ENCODE data around the gene ARHGAP9. TPM values are rescaled to one million over a fixed set of nuclear protein-coding genes. Genes with fewer than 3 reads are reported as not detected.

ARHGAP9 gene
- total RNA-seq (2022; extraction: Qiagen RNA extraction; ENCODE audit: low read depth): 0.24 to 0.94 TPM (median 0.82 TPM) in 5 replicates

DNA sequence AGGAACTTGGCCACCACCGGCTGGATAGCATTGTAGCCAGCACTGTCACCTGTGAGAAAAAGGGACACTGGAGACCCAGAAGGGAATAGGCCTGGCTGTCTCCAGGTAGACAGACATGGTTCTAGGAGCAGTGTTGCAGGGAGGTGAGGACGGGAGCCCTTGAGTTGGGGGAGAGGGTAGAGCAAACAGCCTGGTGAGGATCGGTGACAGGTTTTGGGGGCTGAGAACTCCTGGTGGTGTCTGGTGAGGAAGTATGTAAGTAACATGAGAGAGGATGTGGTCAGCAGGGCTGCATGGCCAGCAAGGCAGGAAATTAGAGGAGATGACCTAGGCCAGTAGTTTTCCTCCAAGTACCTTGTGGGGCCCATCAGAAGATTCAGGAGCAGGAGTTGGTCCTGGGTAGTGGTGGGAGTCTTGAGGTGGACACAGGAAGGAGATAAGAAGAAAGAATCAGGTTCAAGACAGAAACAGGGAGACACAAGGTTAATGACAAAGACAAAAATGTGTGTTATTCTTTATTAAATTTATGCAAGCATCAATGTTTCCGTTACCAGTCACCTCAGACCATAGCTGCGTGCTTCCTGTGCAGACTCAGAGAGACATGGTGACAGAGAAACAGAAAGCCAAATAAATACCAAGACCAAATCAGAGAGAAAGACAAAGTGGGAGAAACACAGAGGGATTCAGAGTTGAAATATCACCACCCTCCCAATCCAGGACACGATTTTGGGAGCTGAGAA lies at the start of gene ARHGAP9:
ARHGAP9 (minus strand) TSS at position 491 of the 740 bp plus-strand sequence; CDS start at position 31, 460 bp downstream.

DNA sequence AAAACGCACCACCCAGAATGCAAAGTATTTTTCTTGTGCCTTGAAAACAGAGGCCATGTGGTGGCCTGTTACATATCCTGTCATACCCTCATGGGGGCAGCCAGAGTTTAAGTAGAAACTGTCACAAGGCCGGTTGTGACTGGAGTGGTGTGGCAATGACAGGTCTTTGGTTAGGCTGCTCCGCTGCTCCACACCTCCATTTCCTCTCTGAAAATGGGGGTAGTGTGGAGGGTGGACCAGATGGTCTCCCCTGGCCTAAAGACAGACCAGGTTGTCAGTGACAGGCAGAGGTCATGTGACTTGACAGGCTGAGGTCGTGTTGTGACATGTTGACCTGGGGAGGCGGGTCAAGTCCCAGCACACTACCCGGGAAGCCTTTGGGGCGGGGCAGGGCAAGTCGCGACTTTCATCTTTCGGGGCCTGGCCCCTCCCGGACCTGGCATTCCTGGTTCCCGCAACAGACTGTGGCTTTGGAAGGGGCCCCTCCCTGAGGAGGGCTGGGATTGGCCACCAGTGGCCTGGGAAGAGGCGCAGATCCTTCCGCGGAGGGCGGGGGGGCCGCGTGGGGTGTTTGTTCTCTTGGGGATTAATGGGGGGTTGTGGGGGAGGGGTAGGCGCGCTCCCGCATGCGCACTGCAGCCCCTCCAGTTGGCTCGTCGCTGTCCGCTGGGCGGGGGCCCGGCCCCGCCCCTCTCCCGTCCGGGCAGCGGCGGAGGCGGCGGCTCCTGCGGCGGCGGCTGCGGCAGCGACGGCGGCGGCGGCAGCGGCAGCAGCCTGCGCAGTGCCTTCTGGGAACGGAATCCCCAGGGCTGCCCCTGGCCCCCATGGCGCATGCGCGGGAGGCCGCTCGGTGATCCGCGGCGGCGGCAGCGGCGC lies 42.6 kb upstream of the ARHGAP9 start, which contains the start of gene MBD6:
MBD6 (plus strand) TSS at position 814 of the 876 bp plus-strand sequence. CDS start 1,480 bp downstream, outside the sequence.

DNA sequence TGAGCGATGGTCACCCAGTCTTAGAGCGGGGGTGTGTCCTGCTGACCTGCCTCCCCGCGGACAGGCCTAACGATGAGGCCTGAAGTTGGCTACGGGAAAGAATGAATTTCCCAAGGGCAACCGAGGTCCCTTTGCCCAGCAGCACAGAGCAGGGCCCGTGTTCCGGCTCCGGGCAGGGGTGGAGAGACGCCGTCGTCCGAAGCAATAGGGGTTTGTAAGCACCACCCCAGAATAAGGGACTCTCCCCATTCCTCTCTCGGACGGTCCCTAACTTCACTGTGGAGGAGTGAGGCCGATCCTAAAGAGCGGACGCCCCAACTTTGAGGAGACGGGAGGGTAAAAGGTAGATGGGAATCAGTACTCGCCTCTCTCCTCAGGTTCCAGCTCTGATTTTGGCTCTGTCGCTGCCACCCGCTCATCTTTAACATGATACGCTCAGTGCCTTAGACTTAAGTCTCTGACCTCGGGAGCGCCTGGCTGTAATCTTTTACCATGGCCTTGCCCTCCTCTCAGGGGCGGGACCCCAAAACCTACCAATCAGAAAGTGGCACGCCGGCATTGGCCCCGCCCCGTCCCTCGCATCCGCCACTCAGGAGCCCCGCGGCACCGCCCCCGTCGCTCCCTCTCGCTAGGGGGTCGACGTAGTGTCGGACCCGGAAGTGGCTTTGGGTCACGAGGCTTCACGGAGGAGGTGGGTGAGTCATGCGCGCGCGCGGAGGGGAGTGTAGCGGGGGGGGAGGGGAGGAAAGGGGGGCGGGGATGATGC lies 40.6 kb upstream of the ARHGAP9 start, which contains the start of gene DDIT3:
DDIT3 (minus strand) TSS at position 462 of the 766 bp plus-strand sequence. CDS start 3,108 bp downstream, outside the sequence.

GRCh38 chr12:57487597-57488401 lies 8.1 kb upstream of the ARHGAP9 start, which contains the start of gene MARS1:
Gene MARS1 (plus strand): TSS chr12:57488068. CDS start chr12:57488091, 23 bp downstream.

DNA sequence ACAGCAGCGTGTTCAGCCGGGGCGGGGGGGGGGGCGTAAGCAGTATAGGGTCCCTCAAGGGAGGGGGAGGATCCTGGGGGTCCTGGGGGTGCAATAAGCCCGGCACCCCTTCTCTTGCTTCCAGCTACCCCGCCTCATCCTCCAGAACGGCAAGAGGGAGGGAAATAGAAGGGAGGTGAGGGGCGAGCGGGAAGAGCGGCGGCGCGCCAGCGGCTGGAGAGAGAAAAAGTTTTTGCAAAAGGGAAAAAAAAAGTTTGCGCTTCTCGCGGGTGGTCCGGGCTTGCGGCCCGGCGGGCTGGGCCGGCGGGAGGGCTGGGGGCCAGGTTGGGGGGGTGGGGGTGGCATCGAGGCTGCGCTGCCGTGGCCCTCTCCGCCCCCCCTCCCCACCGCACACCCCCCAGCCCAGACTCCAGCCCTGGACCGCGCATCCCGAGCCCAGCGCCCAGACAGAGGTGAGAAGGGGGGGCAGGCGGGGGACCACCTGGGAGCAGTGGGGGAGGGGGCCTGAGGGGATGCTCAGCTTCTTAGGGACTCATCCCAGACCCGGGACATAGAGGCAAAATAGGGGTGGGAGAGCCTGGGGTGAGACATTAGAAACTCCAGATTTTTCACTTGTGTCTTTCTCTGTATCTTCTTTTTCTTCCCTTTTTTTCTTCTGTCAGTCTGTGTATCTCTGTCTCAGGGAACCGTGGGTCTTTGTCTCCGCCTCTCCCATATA lies 19.8 kb downstream of the ARHGAP9 start, which contains the start of gene GLI1:
GLI1 (plus strand) TSS at position 36 of the 718 bp plus-strand sequence. CDS start 3,907 bp downstream, outside the sequence.

GRCh38 chr12:57454566-57455373 lies 24.9 kb downstream of the ARHGAP9 start, which contains the start of gene INHBE:
Gene INHBE (plus strand): TSS chr12:57455307. CDS start chr12:57455537, 230 bp downstream.

DNA sequence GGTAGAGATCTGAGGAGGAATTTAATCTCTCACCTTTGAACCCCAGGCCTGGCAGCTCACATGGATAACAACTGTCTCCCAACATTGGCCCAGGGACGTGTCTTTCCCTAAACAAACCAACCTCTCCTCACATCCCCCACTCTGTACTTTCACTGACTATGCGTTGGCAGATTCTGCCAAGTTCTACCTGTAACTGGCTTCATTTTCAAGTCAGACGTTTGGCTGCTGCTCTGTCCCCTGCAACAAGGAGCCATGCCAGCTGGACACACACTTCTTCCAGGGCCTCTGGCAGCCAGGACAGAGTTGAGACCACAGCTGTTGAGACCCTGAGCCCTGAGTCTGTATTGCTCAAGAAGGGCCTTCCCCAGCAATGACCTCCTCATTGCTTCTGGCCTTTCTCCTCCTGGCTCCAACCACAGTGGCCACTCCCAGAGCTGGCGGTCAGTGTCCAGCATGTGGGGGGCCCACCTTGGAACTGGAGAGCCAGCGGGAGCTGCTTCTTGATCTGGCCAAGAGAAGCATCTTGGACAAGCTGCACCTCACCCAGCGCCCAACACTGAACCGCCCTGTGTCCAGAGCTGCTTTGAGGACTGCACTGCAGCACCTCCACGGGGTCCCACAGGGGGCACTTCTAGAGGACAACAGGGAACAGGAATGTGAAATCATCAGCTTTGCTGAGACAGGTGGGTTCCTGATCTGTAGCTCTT lies 45.0 kb downstream of the ARHGAP9 start, which contains the start of gene INHBC:
INHBC (plus strand) TSS at position 268 of the 707 bp plus-strand sequence; CDS start at position 371, 103 bp downstream.

DNA sequence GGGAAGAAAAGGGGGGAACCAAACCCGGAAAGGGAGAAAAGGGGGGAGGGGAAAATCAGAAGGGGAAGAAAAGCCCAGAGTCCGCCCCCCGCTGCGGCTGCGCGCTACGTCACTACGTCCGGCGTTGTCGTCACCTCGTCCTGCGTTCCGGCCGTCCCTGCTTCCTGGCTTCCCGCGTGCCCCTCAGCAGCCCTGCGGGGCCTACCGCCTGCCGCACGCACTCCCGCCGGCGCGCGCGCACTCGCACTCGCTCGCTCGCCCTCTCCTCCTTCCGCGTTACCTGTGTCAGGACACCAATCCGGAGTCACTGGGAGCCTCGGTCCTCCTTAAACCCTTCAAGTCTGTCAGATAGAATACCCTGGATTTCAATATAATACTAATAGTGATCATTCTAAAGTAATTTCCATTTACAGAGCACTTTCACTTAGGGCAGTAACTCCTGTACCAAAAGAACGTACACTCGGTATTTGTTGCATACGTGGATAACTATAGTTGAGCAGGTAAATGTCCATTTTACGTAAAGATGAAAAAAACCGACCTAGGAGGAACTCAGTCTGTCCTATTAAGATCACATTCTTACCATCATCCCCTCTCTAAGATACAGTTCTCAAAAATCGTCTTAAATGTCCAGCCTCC lies 48.6 kb downstream of the ARHGAP9 start, which contains the start of gene R3HDM2:
R3HDM2 (minus strand) TSS at position 113 of the 636 bp plus-strand sequence. CDS start 120,615 bp downstream, outside the sequence.

Other genes with a start within 250 kb of the ARHGAP9 start
- 0.15 to 0.49 TPM (median 0.26 TPM) in 5 replicates for gene STAC3, start 228.7 kb downstream of the ARHGAP9 start, total RNA-seq (2022; extraction: Qiagen RNA extraction; ENCODE audit: low read depth)
- gene R3HDM2, start 48.8 kb downstream of the ARHGAP9 start, total RNA-seq (2022; extraction: Qiagen RNA extraction; ENCODE audit: low read depth): 7.3 to 10.5 TPM (median 9.5 TPM) in 5 replicates
- gene INHBC, start 45.1 kb downstream of the ARHGAP9 start, total RNA-seq (2022; extraction: Qiagen RNA extraction; ENCODE audit: low read depth): not detected in 5 replicates
- 0.11 to 0.17 TPM (median 0.13 TPM) in 4 of 5 replicates, not detected in the other for gene INHBE, start 24.6 kb downstream of the ARHGAP9 start, total RNA-seq (2022; extraction: Qiagen RNA extraction; ENCODE audit: low read depth)
- gene GLI1, start 20.1 kb downstream of the ARHGAP9 start, total RNA-seq (2022; extraction: Qiagen RNA extraction; ENCODE audit: low read depth): 4.9 to 8.1 TPM (median 6.6 TPM) in 5 replicates
- 122 to 274 TPM (median 144 TPM) in 5 replicates for gene MARS1, start 8.2 kb upstream of the ARHGAP9 start, total RNA-seq (2022; extraction: Qiagen RNA extraction; ENCODE audit: low read depth)
- 24.1 to 32.1 TPM (median 29.9 TPM) in 5 replicates for gene DDIT3, start 40.6 kb upstream of the ARHGAP9 start, total RNA-seq (2022; extraction: Qiagen RNA extraction; ENCODE audit: low read depth)
- gene MBD6, start 43.0 kb upstream of the ARHGAP9 start, total RNA-seq (2022; extraction: Qiagen RNA extraction; ENCODE audit: low read depth): 17.2 to 28.7 TPM (median 25.5 TPM) in 5 replicates
- gene DCTN2, start 67.3 kb upstream of the ARHGAP9 start, total RNA-seq (2022; extraction: Qiagen RNA extraction; ENCODE audit: low read depth): 105 to 158 TPM (median 121 TPM) in 5 replicates
- 0.19 to 0.48 TPM (median 0.29 TPM) in 5 replicates for gene KIF5A, start 70.2 kb upstream of the ARHGAP9 start, total RNA-seq (2022; extraction: Qiagen RNA extraction; ENCODE audit: low read depth)
- 40.5 to 45.1 TPM (median 43.9 TPM) in 5 replicates for gene PIP4K2C, start 111.3 kb upstream of the ARHGAP9 start, total RNA-seq (2022; extraction: Qiagen RNA extraction; ENCODE audit: low read depth)
- gene DTX3, start 125.0 kb upstream of the ARHGAP9 start, total RNA-seq (2022; extraction: Qiagen RNA extraction; ENCODE audit: low read depth): 16.4 to 18.8 TPM (median 18.7 TPM) in 5 replicates
- gene ARHGEF25, start 131.6 kb upstream of the ARHGAP9 start, total RNA-seq (2022; extraction: Qiagen RNA extraction; ENCODE audit: low read depth): 4.2 to 6.2 TPM (median 5.7 TPM) in 5 replicates
- 34.5 to 48.1 TPM (median 42.6 TPM) in 5 replicates for gene B4GALNT1, start 153.3 kb upstream of the ARHGAP9 start, total RNA-seq (2022; extraction: Qiagen RNA extraction; ENCODE audit: low read depth)
- 110 to 118 TPM (median 113 TPM) in 5 replicates for gene OS9, start 214.3 kb upstream of the ARHGAP9 start, total RNA-seq (2022; extraction: Qiagen RNA extraction; ENCODE audit: low read depth)

All from A549 treated with GW870086 at 1 μM for 4 hours (cell line).